Ammon's horn (tissue), 1 donor: ENCODE measurements around the gene MARCHF11.

ENCODE experiments used
- DNase-seq: peaks from one replicate; pipeline ENCODE4 v3.0.0-alpha.2; 2016; ENCODE audit warnings: low spot score

The MARCHF11 gene

DNA sequence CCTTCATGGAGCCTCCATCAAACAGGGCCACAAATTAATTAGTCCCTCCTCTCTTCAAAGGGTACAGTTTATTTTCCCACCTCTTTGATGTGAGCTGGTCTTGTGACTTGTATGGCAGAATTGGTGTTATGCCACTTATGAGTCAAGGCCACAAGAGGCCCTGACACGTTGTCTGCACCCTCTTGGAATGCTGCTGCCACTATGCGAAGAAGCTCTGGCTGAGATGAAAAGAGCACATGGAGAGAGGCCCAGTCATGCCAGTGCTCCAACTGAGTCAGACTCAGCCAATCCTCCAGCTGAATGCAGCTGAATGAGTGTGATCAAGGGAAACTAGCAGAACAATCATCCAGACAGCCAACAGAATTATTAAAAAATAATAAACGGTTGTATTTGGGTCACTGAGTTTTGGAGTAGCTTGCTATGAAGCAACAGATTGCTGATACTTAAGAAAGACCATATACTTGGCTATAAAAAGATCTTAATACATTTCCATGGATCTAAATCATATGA lies 128.3 kb downstream of the MARCHF11 start:
- no peak for DNase-seq

DNA sequence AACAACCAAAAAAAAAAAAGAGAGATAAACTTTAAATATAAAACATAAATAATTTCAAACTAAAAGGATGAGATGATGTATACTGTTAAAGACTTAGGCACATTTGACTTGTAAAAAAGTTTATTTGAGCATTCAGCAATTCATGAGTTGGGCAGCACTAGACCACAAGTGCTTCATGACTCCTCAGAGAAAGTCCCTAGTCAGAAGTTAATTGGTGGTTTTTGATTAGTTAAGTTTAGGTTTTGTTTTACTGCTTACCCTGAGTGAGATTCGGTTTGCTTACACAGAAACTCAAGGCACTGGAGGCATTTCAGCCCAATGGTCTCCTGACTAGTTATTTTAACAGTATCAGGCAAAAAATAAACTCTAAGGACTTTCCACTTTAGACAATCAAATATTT lies 129.2 kb downstream of the MARCHF11 start:
- DNase-seq, result no peak

DNA sequence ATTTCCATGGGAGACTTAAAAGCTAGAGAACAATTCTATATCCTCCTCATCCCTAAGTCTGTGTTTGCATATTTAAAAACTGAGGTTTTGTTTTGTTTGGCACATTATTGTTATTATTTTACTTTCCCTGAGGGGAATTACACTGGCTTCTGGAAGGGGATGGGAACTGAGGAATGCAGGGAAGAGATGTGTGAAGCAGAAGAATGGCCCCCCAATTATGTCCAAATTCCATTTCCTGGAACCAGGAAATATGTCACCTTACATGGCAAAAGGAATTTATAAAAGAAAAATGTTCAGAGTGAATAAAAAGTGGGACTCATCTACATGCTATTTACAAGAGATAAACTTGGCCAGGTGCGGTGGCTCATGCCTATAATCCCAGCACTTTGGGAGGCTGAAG lies 129.8 kb downstream of the MARCHF11 start:
- DNase-seq, result no peak

GRCh38 chr5:16048132-16048531 lies 131.5 kb downstream of the MARCHF11 start:
- no peak for DNase-seq

DNA sequence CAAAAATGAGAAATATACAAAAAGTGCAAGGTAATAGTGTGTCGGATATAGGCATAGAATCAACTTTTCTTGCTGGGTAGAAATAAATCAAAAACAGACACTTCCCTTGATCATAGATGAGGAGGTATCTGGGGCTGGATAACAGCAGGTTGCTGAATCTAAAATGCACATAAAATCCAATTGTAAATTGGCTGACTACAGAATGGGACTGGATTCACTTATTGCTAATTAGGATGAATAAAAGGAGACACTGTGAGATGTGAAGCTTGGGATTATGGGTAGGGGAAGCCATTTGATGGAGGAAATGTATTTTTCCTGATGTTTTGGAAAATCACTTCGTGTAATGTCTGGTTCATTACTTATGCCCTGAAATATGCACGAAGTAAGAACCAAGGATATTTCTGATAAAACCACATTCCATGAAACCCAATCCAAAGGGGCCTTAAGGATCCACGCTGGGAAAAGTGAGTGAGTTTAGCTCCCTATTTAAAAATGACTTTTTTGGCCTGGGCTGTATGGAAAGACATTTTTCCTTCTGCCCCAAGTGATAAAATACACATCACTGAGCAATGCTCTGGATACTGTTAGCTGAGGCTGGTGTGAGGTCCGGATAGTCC lies 136.1 kb downstream of the MARCHF11 start:
- no peak for DNase-seq

DNA sequence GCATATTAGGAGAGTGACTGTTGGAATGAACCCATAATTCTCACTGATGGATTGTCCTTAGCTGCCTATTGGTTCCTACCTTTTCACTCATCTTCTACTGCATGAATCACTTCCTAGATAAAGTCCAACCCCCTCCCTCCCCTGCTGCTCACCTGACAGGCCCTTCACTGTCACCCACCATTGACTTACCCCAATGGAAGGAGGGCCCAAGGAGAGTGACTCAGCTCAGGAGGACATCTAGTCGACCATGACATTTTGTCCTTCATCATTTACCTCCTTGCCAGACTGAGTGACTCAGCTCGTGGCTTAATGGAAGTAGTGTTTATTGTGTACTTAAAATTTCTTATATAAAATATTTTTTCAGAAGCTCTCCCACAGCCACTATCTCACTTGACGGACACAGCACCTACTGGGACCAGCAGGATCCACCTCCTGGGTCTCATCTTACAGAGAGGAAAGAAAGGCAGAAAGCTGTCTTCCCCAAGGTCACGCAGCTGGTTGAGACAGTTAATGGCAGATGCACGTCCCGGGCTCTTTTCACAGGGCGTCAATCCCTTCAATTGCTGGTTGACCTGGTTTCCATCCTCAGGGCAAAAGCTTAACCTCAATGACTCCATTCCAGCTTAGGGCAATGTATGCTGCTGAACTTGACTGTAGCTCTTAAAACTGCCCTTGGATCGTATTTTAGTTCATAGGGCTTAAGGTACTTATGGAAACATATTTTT lies 142.3 kb downstream of the MARCHF11 start:
- no peak for DNase-seq

DNA sequence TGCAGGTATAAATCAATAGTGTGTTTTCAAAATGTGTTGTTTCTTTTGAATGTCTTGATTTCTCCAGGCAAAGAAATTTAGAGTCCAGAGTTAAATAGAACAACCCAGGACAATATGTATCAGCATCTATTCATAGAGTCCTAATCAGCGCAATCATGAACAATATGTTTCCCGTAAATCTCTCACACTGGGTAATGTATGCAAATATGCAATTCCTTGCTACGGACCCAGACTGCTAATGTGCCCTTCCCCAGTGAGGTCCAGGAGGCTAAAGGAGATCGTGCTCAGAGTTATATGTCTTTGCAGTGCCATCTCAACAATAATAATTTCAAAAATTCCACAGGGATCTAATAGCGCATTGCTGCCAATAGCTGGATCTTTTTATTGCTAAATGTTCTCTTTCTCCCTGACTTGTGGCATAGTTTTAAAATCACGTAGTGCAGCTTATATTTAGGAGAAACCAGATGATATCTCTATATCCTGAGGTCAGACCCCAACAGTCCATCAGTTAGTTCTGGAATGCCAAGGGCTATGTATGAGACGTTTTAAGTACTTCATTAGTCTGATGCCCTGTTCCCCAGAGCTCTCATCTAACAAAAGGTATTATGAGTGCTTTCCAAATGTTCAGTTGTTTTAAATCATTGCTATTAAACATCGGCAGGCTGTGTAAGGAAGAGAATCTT lies 145.1 kb downstream of the MARCHF11 start:
- no peak for DNase-seq

GRCh38 chr5:16033187-16033925 lies 146.2 kb downstream of the MARCHF11 start:
- no peak for DNase-seq

GRCh38 chr5:16028708-16029107 lies 150.9 kb downstream of the MARCHF11 start:
- no peak for DNase-seq

DNA sequence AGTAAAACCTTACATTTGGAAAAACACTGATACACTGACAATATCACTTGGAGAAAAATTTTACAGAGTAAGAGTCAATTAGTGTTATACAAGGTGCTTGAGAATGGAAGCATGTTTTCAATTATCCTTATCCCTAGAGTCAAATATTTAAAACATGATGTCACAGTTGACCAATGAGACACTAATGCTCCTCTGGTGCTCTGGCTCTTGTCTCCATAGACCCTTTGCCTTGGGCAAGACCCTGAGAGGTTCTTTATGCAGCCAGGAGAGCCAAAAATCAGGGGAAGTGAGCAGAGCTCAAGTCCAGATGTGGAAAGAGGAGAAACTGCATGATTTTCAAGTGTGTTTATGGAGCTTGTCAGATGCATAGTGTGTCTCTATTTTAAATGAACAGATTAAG lies 153.9 kb downstream of the MARCHF11 start:
- no peak for DNase-seq

DNA sequence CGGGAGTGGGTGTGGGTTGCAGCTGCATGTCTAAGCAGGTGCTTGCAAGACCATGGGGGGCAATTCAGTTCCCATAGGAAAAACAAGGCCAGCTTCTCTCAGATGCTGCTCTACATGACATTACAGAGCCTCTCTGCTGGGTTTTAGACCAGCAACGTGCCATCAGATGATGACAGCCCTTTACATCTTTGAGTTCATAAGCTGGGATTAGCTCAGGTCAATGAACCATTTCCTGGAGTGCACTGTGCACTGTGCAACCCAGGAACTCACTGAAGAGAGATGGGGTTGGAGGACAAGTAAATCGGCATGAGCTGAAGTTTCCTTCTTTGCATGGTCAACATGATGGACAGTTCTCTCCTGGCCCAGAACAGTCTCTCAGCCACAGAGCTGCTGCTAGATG lies 160.6 kb downstream of the MARCHF11 start:
- DNase-seq, result no peak

- no peak for DNase-seq
These were observed 161.9 kb downstream of the MARCHF11 start for GRCh38 chr5:16017720-16018119.
